D721Med (cell line): Measurements from ENCODE around the gene TAF4.

ENCODE experiments used
- DNase-seq: peaks from one replicate; pipeline ENCODE4 v3.0.0; 2011; ENCODE audit warnings: low spot score; ENCODE audit not compliant: insufficient read length
- FAIRE-seq: peaks from 2 replicates; lab custom pipeline; 2011; peaks lifted over from hg19 to GRCh38; lab: Jason Lieb, UNC
- TF ChIP-seq, protein P1 (sequence below): IDR thresholded peaks from 2 replicates; pipeline ENCODE4 v1.5.1; 2012; ENCODE audit warnings: mild to moderate bottlenecking, control low read depth; ENCODE audit not compliant: insufficient read depth; ENCODE audit errors: missing control alignments

The TAF4 gene

DNA sequence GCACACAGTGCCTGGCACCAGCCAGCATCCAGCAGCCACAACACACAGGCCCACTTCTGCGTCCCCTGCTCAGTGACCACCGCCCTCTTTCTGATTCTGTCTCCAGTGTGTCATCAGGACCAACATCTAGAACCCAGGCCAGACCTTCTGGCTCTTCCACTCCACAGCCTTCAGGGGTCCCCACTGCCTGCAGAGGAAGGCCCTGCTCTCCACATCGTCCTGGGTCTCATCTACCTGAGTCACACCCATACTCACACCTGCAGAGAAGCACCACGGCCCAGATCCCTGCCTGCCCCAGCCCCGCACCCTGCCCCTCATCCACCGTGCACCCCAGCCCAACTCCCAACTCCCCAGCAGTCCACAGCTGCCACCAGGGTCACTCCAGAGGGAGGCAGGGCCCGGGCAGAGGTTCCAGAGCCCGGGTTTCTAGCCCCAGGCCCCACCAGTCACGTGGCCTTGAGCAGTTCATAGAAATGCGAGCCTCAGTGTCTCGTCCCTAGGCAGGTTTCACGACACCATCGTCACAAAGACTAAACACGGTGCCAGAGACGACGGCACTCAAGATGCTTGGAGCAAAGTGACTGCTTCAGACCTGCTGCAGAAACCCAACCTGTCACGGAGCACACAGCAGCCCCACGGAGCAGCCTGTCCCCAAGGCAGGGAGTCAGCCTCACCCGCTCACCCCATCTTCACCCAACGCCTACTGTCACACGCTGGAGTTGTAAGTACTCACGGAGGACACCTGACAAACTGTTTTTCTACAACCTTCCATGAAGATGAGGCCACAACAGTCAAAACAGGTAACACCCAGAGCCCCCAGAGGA lies 16.1 kb downstream of the TAF4 start:
- DNase-seq, result no peak
- TF ChIP-seq, protein P1, sequence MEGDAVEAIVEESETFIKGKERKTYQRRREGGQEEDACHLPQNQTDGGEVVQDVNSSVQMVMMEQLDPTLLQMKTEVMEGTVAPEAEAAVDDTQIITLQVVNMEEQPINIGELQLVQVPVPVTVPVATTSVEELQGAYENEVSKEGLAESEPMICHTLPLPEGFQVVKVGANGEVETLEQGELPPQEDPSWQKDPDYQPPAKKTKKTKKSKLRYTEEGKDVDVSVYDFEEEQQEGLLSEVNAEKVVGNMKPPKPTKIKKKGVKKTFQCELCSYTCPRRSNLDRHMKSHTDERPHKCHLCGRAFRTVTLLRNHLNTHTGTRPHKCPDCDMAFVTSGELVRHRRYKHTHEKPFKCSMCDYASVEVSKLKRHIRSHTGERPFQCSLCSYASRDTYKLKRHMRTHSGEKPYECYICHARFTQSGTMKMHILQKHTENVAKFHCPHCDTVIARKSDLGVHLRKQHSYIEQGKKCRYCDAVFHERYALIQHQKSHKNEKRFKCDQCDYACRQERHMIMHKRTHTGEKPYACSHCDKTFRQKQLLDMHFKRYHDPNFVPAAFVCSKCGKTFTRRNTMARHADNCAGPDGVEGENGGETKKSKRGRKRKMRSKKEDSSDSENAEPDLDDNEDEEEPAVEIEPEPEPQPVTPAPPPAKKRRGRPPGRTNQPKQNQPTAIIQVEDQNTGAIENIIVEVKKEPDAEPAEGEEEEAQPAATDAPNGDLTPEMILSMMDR, result no peak
- FAIRE-seq, result no peak

DNA sequence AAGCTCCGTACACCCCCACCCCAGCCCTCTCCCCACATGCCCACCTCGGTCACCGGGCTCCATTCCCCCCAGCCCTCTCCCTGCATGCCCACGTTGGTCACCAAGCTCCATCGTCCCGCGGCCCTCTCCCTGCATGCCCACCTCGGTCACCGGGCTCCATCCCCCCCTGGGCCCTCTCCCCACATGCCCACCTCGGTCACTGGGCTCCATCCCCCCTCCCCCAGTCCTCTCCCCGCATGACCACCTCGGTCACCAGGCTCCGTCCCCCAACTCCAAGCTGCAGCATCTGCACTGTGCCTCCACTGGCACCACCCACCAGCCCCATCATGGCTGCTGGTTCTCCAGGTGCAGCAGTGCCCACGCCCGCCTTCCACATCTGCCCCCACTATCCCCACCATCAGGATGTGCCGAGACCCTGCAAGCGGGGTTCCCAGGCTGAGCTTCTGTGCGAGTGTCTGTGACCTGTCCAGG lies 16.8 kb downstream of the TAF4 start:
- FAIRE-seq (no peak), DNase-seq (no peak)
- TF ChIP-seq, protein P1, result no peak

DNA sequence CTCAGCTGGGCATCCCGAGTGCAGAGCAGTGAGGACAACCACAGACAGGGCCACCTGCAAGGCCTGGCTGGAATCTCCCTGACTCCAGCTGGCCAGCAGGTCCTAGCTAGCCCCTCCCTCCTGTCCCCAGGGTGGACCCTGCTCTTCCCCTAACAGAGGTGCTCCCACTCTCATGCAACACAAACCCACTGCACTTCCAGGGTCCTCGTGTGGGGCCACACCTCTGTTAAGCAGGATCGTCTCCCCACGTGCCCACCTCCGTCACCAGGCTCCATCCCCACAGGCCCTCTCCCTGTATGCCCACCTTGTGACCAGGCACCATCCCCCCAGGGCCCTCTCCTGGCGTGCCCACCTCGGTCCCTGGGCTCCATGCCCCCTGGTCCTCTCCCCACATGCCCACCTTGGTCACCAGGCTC lies 17.3 kb downstream of the TAF4 start:
- FAIRE-seq (no peak), DNase-seq (no peak)
- TF ChIP-seq, protein P1, result no peak

DNA sequence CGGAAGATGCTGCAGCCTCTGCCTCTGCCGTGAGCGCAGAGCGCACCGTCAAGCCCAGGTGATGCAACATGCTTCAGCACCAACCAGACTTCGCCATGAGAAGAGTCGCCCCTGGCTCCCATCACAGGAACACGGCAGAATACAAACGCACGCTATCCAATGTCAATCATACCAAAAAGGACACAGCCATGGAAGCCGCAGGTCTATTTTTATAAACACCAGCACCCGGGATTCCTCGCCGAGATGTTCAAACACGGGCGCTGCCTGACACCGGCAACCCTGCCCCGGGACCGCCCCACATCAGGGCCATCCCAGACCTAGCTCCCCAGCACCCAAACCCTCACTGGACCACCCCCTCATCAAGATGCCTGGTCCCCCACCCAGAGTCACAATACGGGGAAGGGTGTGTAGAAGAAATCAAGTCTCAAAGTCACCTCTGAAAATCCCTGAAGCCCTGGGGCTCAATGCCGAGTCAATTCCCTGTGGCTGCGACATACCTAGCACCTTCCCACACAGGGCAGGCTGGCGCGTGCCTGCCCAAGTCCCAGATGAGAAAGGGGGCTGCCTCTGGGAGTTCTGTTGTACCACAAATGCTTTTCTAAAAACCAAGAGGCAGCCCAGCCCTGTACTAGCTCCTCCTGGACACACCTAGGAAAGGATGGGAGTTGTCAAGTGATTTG lies 17.9 kb downstream of the TAF4 start:
- FAIRE-seq (no peak), DNase-seq (no peak)
- TF ChIP-seq, protein P1, result no peak

DNA sequence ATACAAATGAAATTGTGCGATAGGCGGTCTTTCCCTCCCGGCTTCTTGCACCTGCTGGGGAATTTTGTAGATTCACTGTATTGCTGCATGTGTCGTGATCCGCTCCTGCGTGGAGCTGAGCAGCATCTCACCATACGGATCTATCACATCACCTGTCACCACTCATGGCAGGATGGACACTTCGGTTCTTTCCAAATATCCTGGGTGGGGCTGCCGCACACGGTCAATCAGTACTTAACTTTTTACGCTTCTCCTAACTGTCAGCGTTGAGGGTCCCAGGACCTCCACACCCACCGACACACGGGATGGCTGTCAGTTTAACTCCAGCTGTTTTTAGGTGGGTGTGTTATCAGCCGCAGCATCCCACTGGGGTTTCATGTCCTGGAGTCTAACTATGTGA lies 19.2 kb downstream of the TAF4 start:
- TF ChIP-seq, protein P1, result no peak
- FAIRE-seq (no peak), DNase-seq (no peak)

DNA sequence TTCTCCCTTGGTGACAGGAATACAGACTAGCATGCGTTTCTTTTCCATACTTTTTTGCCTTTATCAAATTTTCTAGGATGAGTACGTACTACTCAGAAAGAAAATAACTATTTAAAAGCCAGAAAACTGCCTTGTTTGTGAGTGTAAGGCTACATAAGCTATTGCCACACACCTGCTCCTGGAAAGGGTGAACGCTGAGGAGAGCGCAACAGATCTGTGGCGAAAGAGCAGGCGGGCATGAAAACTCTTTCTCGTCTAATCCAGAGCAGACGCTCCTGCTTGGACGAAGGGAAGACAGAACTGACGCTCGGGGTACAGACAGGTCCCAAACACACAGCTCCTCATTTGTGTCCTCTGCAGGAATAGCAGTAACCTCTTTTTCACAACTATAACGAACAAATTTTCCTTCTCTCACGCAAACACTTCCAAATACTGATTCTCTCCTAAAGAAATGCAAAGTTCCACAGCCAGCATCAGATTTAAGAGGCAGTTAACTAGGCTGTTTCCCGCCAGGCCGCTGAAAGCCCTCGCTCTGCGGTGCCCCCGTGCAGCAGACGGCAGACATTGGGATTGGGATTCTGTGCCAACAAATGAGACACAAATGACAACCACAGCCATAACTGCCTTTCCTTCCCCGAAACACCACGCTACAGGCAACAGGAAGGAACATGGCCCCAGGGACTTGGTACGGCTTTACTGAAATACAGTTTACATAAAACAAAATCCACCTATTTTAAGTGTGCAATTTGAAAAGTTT lies 20.0 kb downstream of the TAF4 start:
- TF ChIP-seq, protein P1, result no peak
- FAIRE-seq (no peak), DNase-seq (no peak)
